B cell (primary cell): ENCODE measurements around the gene USP9X. TPM values are rescaled to one million over a fixed set of nuclear protein-coding genes. Genes with fewer than 3 reads are reported as not detected.

Experiments used
- ATAC-seq: fragments of 200-7000 bp; cut with Tn5 transposase; one replicate; pipeline ENCODE4 v1.10.0; 2021; ENCODE audit warnings: low read depth, mild to moderate bottlenecking, moderate number of reproducible peaks, moderate library complexity
- CTCF ChIA-PET: fragments of 350-600 bp; sonication (Branson Sonifier 250); formaldehyde crosslinking; loops from one replicate; lab custom pipeline; 2021; ENCODE audit warnings: antibody characterized with exemption, inconsistent platforms; lab: Charles Lee
- POLR2A ChIA-PET: fragments of 350-600 bp; sonication (Branson Sonifier 250); formaldehyde crosslinking; loops from one replicate; lab custom pipeline; 2021; ENCODE audit warnings: antibody characterized with exemption; lab: Charles Lee
- DNase-seq: peaks from one replicate; pipeline ENCODE4 v3.0.0; 2013
- H2AFZ ChIP-seq: 2 replicates; pipeline ENCODE4 v1.6.1; 2012; ENCODE audit warnings: mild to moderate bottlenecking, low read depth, low read length; ENCODE audit not compliant: insufficient read depth, poor library complexity, severe bottlenecking
- H3K27ac ChIP-seq, 2 donors: 1 replicate in 1 of 2; 2 replicates in 1 of 2; pipeline ENCODE4 v1.5.1; 2012 to 2013; ENCODE audit warnings: low read length in 2 of 2, mild to moderate bottlenecking in 2 of 2, moderate library complexity in 1 of 2
- H3K27me3 ChIP-seq, 4 experiments: fragments of 200-600 bp in 1 of 4; sonication (generic) in 1 of 4; replicated peaks in 1 of 4; 1 replicate in 2 of 4; 2 replicates in 2 of 4; pipeline versions ENCODE4 v1.6.1 to v1.7.0; 2013 to 2016; ENCODE audit warnings: low read length in 3 of 4, mild to moderate bottlenecking in 2 of 4, mixed read lengths in 1 of 4, moderate library complexity in 1 of 4; ENCODE audit not compliant: insufficient read depth in 4 of 4, control insufficient read depth in 3 of 4; ENCODE audit errors: control extremely low read depth in 1 of 4
- H3K36me3 ChIP-seq, 2 experiments: replicated peaks in 1 of 2; 1 replicate in 1 of 2; 2 replicates in 1 of 2; pipeline versions ENCODE4 v1.6.1 to v1.7.1; 2013; ENCODE audit warnings: low read length in 1 of 2; ENCODE audit not compliant: insufficient read depth in 2 of 2, control insufficient read depth in 1 of 2; ENCODE audit errors: control extremely low read depth in 1 of 2, extremely low read depth in 1 of 2
- H3K4me1 ChIP-seq, 2 donors: fragments of 200-600 bp in 1 of 2; sonication (generic) in 1 of 2; 1 replicate in 1 of 2; 2 replicates in 1 of 2; pipeline versions ENCODE4 v1.5.1 to v1.6.1; 2013 to 2017; ENCODE audit warnings: low read length in 2 of 2; ENCODE audit not compliant: control insufficient read depth in 2 of 2, insufficient read depth in 2 of 2
- H3K4me2 ChIP-seq: replicated peaks from 2 replicates; pipeline ENCODE3; 2012; ENCODE audit warnings: mild to moderate bottlenecking, low read depth, low read length; ENCODE audit not compliant: poor library complexity, severe bottlenecking
- H3K4me3 ChIP-seq, 5 experiments: fragments of 200-600 bp in 1 of 5; sonication (generic) in 1 of 5; 1 replicate in 3 of 5; 2 replicates in 2 of 5; pipeline versions ENCODE4 v1.5.1 to v1.7.0; 2011 to 2016; ENCODE audit warnings: low read length in 4 of 5, mild to moderate bottlenecking in 4 of 5, low read depth in 2 of 5, control low read depth in 1 of 5, moderate library complexity in 1 of 5; ENCODE audit not compliant: insufficient read depth in 1 of 5; ENCODE audit errors: control extremely low read depth in 1 of 5, extremely low read depth in 1 of 5
- H3K79me2 ChIP-seq: fragments of 200-600 bp; sonication (generic); one replicate; pipeline ENCODE4 v1.6.0; 2016; ENCODE audit warnings: low read length; ENCODE audit not compliant: control insufficient read depth, insufficient read depth
- H3K9ac ChIP-seq: fragments of 200-600 bp; sonication (generic); 2 replicates; pipeline ENCODE4 v1.6.1; 2017; ENCODE audit warnings: mild to moderate bottlenecking, low read length, moderate library complexity
- H3K9me3 ChIP-seq, 3 donors: one replicate each; pipeline versions ENCODE4 v1.6.1 to v1.7.1; 2013; ENCODE audit warnings: low read length in 2 of 3; ENCODE audit not compliant: control insufficient read depth in 2 of 3, insufficient read depth in 1 of 3; ENCODE audit errors: control extremely low read depth in 1 of 3
- H4K20me1 ChIP-seq: 2 replicates; pipeline ENCODE4 v1.6.0; 2012; ENCODE audit warnings: mild to moderate bottlenecking, low read length; ENCODE audit not compliant: insufficient read depth, control insufficient read depth, poor library complexity, severe bottlenecking
- H3K27ac Mint-ChIP-seq: one replicate; pipeline ENCODE4 v1.8.0; 2021; ENCODE audit warnings: mixed read lengths
- H3K27me3 Mint-ChIP-seq: one replicate; pipeline ENCODE4 v1.8.0; 2021; ENCODE audit warnings: mixed read lengths
- H3K4me1 Mint-ChIP-seq: one replicate; pipeline ENCODE4 v1.8.0; 2021; ENCODE audit warnings: mixed read lengths
- H3K4me3 Mint-ChIP-seq: one replicate; pipeline ENCODE4 v1.8.0; 2021; ENCODE audit warnings: mixed read lengths
- H3K9me3 Mint-ChIP-seq: one replicate; pipeline ENCODE4 v1.8.0; 2022; ENCODE audit warnings: mixed read lengths; ENCODE audit not compliant: insufficient read depth
- EZH2 ChIP-seq: IDR thresholded peaks from 2 replicates; pipeline ENCODE4 v1.6.1; 2012; ENCODE audit warnings: borderline replicate concordance, low read depth, mild to moderate bottlenecking, moderate library complexity, low read length; ENCODE audit not compliant: insufficient read depth, poor library complexity, severe bottlenecking
- WGBS: methylation state at CpG from one replicate; pipeline ENCODE4 v1.1.5; 2013; ENCODE audit warnings: missing lambda C conversion rate; ENCODE audit not compliant: insufficient coverage; 5-methylcytosine and 5-hydroxymethylcytosine counted together
- intact Hi-C: fragments of 100-400 bp; cut with micrococcal nuclease; formaldehyde crosslinking; loops from one replicate; pipeline ENCODE4 v1.10.0; 2022
- polyA plus RNA-seq: library from polyadenylated mRNA; depleted of rRNA; stranded (reverse); fragments of >200 nt; gene quantifications from 2 replicates; pipeline ENCODE4 v1.2.3, GENCODE V29; 2012
- total RNA-seq, 2 donors: library from RNA; stranded (reverse); fragments of 120-200 nt in 1 of 2; gene quantifications; 1 replicate in 1 of 2; 2 replicates in 1 of 2; pipeline versions ENCODE4 v1.2.3 to v1.2.4, GENCODE V29; 2013 to 2022
- TF ChIP-seq, protein P1 (sequence below): fragments of 200-600 bp; IDR thresholded peaks from one replicate; pipeline ENCODE4 v1.8.0; 2022; ENCODE audit warnings: antibody characterized with exemption, mild to moderate bottlenecking

USP9X gene
- total and polyA plus RNA-seq, 2 donors (not counting 1 experiment from before 2014, with no cell fraction given): 9.6 to 87.6 TPM

DNA sequence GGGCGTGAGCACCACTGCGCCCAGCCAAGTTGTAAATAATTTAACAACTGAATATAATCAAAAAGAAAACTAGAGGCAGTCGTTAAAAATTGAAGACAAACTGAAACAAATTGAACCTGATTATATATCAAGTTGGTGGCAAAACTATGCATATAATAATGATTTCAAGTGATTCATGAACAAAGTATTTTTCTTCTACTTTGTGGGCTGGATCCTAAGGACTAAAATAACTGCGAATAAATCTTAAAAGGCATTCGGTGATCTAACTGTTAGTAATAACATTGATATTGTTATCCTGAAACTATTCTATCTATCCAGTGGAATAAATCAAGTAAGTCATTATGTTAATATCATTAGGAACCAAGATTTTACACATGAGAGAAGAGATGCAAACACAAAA is 21.2 kb upstream of the USP9X start:
- Mint-ChIP-seq H3K27me3 (no peaks in the 10 kb centered on the region), H3K27ac (no peak overlapping the region), H3K4me1 (peaks cover 2% of the 10 kb centered on the region), H3K9me3 (no peaks in the 10 kb centered on the region), H3K4me3 (no peak overlapping the region)
- intact Hi-C loops: loop anchor here (10.0 kb wide), 1 partner anchor 51 kb away; no protein-coding TSS in a partner anchor
- Histone ChIP-seq H3K4me2 (no peak overlapping the region), H3K9me3 (no peaks in the 10 kb centered on the region), H2AFZ (no peak overlapping the region), H4K20me1 (no peaks in the 10 kb centered on the region), H3K4me1 (no peaks in the 10 kb centered on the region), H3K27ac (no peak overlapping the region), H3K9ac (no peak overlapping the region), H3K4me3 (no peak overlapping the region), H3K36me3 (no peaks in the 10 kb centered on the region), H3K27me3 (no peaks in the 10 kb centered on the region), H3K79me2 (no peaks in the 10 kb centered on the region)
- no CpG with 5 or more reads among the region's 5 CpGs for WGBS
- no peak for DNase-seq
- no peak for TF ChIP-seq EZH2
- TF ChIP-seq, protein P1, sequence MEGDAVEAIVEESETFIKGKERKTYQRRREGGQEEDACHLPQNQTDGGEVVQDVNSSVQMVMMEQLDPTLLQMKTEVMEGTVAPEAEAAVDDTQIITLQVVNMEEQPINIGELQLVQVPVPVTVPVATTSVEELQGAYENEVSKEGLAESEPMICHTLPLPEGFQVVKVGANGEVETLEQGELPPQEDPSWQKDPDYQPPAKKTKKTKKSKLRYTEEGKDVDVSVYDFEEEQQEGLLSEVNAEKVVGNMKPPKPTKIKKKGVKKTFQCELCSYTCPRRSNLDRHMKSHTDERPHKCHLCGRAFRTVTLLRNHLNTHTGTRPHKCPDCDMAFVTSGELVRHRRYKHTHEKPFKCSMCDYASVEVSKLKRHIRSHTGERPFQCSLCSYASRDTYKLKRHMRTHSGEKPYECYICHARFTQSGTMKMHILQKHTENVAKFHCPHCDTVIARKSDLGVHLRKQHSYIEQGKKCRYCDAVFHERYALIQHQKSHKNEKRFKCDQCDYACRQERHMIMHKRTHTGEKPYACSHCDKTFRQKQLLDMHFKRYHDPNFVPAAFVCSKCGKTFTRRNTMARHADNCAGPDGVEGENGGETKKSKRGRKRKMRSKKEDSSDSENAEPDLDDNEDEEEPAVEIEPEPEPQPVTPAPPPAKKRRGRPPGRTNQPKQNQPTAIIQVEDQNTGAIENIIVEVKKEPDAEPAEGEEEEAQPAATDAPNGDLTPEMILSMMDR: no peak
- ATAC-seq: no peak
- ChIA-PET POLR2A (no interaction called here), CTCF (no interaction called here)

DNA sequence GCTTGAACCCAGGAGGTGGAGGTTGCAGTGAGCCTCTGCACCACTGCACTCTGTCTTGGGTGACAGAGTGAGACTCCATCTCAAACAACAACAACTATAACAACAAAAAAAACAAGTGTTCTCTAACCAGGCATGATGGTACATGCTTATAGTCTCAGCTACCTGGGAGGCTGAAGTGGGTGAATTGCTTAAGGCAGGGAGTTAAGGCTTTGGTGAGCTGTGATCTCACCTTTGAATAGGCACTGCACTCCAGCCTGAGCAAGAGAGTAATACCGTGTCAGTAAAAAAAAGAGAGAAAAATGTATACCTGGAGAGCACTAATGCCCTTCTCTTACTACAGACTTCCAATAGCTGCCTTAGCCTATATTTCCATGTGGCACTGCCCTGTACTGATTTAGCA is 18.9 kb upstream of the USP9X start:
- CTCF ChIA-PET: no interaction called here
- POLR2A ChIA-PET: no interaction called here
- WGBS: no CpG with 5 or more reads among the region's 1 CpG

More for the DNA sequence above, 18.9 kb upstream of the USP9X start:
- Histone ChIP-seq H3K9me3 (no peaks in the 10 kb centered on the region), H3K4me1 (no peaks in the 10 kb centered on the region), H3K79me2 (no peaks in the 10 kb centered on the region), H3K27me3 (peaks cover 0 to under 1% (median 0%) of the 10 kb centered on the region in 4 experiments), H3K4me3 (no peak overlapping the region), H3K27ac (no peak overlapping the region), H2AFZ (no peak overlapping the region), H3K36me3 (no peaks in the 10 kb centered on the region), H3K4me2 (no peak overlapping the region), H3K9ac (no peak overlapping the region), H4K20me1 (no peaks in the 10 kb centered on the region)
- intact Hi-C loops: loop anchor here (10.0 kb wide), 1 partner anchor 48 kb away; no protein-coding TSS in a partner anchor
- ATAC-seq (no peak), DNase-seq (no peak)
- no peak overlapping the region for H3K4me3 Mint-ChIP-seq
- H3K27me3 Mint-ChIP-seq: no peaks in the 10 kb centered on the region
- no peaks in the 10 kb centered on the region for H3K9me3 Mint-ChIP-seq
- no peaks in the 10 kb centered on the region for H3K4me1 Mint-ChIP-seq
- H3K27ac Mint-ChIP-seq: no peak overlapping the region
- TF ChIP-seq EZH2: no peak
- TF ChIP-seq, protein P1: no peak
